Stimulated activated naive CD4-positive, alpha-beta T cell treated with Interleukin-2 at 50 U/mL for 16 hours (primary cell): Measurements from ENCODE around the gene CFDP1.

Experiments
- DNase-seq: peaks from one replicate; lab custom pipeline; 2025; lab: John Stamatoyannopoulos, UW

CFDP1 gene

DNA sequence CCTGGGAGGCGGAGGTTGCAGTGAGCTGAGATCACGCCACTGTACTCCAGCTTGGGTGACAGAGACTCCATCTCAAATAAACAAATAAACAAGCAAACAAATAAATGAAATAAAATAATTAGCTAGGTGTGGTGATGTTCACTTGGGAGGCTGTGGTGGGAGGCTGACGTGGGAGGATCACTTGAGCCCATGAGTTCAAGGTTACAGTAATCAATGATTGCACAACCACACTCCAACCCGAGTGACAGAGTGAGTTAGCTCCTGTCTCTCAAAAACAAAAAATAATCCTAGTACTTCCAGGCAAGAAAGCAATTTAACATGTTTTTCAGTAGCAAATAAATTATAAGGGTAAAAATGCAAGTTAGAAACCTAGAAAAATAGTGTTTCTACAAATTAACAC, 26.4 kb downstream of the CFDP1 start:
- DNase-seq = no peak

DNA sequence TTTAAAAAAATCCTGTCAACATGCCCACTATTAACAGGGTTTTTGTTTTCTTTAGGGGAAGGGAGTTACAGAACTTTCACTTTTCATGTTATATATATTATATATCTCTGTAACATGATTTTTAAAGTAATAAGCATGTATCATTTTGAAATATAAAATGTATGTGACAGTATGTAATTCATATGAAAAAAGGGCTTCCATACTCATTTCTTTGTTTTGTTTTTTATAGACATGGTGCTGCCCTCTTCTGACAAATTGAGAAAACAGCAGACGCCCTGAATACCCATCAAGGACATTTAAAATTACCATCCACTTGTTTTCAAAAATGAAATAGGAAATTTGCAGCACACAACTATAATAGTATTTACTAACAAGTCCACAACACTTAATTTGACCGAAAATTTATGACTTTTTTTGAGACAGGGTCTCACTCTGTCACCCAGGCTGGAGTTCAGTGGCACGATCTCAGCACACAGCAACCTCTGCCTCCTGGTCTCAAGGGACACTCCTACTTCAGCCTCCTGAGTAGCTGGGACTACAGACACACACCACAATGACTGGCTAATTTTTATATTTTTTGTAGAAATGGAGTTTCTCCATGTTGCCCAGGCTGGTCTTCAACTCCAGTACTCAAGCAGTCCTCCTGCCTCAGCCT, 30.4 kb downstream of the CFDP1 start:
- no peak for DNase-seq

DNA sequence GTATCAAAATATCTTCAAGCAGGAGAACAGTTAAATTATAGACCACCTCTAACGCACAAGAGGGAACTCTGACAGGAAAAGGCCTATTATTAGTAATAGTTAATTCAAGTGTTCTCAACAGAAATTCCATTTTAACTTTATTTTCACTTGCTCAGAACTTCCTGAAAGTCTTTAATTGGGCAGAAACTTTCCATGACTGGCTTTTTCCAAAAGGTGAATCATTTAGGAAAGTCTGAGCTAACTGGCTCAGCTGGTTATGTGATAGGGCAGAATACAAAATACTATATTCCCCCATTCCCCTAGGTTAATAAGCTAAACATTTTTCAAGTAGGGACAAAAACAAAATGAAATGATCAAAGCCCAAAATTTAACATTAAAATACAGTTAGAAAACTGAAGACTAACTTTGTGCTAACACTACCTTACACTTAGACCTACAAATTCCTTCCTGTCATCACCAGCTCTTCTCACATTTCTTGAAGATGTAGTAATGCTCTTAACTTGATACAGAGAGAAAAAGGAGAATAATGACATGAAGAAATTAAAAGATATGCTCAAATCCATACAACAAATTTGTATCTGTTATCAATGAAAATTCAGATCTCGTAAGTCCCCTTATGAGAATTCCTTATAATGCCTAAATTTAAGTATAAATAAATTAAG, 31.0 kb downstream of the CFDP1 start:
- no peak for DNase-seq

DNA sequence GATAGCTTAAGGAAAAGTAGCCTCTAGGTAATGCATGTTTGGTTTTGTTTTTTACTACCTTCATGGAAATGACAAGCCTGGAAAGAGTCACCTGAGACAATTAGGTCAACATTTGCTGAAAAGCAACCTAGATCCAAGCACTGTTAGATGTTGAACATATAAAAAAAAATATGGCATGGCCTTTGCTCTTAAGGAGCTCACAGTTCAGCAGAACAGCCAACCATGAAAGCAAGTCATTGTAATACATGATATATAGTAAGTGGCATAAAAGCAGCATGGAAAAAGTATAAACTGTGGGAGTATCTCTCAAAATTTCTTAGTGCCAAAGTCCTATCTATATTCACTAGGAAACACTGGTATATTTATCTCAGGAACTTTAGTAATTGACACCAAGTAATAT, 31.6 kb downstream of the CFDP1 start:
- DNase-seq = no peak

DNA sequence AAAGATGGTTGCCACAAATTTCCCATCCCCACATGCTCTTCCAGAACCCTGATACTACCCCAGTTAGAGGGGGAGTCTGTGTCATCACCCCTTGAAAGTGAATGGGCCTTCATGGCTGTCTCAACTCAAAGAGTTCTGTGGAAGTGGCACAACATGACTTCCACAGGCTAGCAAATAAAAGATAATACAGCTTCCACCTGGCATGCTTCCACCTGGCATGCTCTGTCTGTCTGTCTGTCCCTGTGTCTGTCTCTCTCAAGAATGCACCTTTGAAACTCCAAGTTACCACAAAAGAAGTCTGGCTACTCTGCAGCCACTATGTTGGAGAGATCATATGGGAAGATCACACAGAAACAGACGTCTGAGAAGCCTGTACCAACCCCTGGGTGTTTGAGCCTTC, 35.0 kb downstream of the CFDP1 start:
- no peak for DNase-seq

DNA sequence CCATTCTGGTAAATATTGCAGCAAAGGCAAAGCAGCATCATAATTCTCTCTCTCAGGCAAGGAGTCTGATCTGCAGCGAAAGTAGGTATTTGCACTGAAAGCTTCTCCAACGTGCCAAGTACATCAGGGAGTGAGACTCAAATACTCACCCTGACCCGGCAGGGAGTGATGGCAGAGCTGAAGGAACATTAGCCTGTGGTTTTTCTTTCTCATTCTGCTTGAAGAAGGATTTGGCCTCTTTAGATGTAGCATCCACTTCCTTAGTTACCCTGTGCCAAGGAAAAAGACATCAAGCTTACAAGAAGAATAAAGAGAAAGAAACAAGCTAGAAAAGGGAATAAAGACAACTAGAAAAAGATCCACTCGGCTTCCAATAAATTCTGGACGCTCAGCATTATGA, 38.4 kb downstream of the CFDP1 start:
- DNase-seq = no peak

GRCh38 chr16:75392906-75393305, 40.4 kb downstream of the CFDP1 start:
- no peak for DNase-seq

DNA sequence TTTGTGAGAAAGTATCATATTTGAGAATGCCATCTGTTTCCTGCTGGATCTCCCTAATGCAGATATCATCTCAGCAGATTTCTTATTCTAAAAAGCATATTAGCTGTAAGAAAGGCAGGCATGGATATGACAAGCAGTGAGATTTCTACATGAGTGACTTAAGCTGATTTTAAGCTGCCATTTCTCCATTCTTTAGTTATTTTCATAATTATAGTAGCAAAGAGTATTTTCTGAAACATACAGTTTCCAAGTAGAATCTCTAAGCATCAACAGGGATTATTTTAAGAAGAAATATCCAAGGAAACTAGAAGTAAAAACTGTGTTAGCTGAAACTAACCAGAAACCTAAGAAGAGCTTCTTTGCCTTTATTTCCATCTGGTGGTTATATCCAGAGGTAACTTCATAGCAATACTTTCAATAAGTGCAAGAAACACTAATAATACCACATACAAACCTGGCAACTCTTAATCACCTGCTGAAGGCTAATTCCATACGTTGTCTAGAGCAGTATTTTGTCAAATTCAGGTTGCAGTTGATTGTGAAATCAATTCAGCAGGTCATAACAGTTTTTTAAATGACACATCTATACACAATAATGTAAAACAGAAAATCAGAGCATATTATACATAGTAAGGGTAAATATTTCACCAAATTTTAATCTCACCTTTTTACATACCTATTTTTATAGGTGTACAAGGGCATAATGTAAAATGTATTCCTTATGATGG, 42.2 kb downstream of the CFDP1 start:
- DNase-seq = no peak

DNA sequence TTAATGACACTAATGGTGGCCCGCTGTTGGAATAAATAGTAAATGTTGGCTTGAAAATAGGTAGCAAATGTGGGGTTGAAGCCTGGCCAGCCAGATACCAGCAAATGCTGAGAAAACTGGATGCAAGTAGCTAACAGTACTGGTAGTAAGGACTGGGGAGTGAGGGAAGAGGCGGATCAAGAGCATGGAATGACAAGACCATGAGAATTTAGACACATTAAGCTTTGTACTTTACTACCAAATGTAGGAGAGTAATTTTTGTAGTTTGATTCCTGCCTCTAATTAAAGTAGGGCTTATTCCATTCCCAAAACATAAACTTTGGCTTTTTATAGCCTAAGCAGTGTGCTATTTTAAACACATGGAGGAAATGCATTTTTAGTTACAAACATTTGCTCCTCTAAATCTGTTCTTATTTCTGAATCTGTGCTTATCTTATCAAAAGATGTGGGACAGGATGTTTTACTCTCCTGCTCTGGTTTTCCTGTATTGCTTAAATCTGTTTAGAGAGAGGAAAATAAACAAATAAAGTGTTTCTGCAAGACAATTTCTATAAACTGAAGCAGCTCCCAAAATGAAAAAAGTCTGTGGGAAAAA, 44.1 kb downstream of the CFDP1 start:
- DNase-seq = no peak

- DNase-seq = no peak
These were observed 45.4 kb downstream of the CFDP1 start for GRCh38 chr16:75387951-75388350.

DNA sequence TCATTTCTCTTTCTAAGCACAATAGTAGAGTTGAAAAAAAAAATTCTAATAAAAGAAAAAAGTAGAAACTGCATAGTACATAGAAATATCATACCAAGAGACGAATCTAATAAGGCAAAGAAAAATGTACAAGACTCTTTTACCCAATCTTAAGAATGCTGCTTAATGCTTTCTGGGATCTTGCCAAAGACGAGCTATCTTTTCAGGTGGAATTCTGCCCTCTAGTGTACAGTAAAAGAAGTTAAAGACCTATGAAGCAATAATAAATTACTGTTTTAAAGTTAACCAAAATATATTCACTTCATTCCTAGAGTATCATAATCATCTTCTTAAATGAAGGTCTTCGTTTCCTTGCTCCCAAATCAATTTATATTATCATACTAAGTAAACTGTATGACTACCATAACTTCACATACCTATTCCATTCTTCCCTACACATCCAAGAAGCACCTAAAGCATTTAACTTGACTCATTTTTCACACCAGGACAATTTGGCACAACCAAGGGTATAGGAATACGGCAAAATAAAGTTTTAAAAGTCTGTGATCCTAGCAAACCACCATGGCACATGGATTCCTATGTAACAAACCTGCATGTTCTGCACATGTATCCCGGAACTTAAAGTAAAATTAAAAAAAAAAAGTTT, 47.7 kb downstream of the CFDP1 start:
- DNase-seq = no peak

DNA sequence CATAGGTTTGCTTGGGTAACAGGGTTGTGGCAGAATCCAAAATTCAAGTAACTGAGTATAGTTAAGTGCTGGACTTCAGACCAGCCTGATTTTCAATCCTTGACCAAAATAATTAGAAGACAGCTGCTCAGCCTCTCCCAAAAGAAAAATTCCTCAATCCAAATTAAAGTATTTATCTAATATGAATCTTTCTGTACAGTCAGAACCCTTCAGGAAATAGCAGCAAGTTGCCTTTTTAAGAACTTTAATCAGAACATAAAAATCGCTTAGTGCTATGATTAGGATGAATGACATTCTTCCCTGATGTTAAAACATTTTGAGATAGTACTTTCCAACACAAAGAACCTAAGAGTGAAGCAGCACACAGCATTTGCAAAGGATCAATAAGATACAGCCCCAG, 50.2 kb downstream of the CFDP1 start:
- DNase-seq = no peak

- no peak for DNase-seq
These were observed 50.7 kb downstream of the CFDP1 start for GRCh38 chr16:75382611-75383010.

DNA sequence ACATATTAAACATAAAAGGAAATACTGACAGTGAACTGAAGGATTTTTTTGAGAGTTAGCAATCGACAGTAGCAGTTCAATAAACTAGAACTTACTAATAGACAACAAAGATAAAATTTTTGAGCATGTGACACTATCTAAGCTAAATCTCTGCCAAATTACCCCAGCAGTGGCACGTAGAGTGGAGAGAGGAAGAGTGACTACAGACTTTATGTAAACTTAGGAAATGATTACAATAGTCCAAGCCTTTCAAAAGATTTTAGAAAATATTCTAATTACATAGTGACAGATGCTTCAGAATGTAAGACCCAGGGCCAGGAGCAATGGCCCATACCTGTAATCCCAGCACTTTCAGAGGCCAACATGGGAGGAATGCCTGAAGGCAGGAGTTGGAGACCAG, 52.4 kb downstream of the CFDP1 start:
- DNase-seq = no peak

DNA sequence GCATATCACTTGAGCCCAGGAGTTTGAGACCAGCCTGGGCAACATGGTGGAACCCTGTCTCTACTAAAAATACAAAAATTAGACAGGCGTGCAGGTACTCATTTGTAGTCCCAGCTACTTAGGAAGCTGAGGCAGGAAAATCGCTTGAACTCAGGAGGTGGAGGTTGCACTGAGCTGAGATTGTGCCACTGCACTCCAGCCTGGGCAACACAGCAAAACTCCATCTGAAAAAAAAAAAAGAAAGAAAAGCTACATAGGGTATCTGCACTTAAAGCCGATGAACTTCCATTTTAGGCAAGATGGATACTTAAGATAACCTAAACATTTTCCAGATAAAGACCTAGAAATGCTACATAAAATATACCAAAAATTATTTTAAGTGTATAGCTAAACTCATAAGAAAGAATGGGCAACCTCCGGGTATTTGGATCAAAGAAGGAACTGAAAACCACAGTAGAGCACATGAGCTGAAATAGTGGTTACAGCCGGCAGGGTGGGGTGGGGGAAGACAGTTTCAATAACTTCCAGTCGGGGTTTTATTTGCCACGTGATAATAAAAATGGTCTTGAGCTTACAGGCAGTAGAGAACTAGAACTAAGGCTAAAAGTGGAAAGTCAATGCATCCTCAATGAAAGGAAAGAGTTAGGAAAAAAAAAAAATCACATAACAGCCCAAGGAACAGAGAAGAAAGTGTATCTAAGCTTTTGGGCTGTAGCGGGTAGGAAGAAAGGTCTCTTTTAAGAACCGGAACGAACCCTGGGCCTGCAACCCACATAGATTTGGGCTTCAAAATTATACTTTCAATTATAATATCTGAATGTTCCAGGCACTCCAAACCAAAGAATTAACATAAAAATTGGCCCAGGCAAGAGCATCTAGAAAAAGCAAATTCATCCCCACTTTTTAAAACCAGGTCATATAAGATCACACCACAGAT, 53.1 kb downstream of the CFDP1 start:
- peak; percentile 23 for DNase-seq

DNA sequence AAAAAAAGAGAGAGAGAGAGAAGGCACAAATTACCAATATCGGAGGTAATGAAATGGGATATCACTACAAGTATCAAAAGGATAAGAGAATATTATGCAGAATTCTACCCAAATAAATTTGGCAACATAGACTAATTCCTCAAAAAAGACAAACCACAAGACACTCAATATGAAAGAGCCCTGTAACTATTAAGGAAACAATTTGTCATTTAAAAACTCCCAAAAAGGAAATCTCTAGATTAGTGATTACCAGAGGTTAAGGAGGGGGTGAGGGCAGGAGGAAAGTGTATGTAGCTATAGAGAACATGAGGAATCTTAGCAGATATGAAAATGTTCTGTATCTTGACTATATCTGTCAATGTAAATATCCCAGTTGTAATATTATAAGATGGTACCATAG, 54.0 kb downstream of the CFDP1 start:
- no peak for DNase-seq

GRCh38 chr16:75378616-75379015, 54.7 kb downstream of the CFDP1 start:
- no peak for DNase-seq

GRCh38 chr16:75377729-75378386, 55.4 kb downstream of the CFDP1 start:
- DNase-seq = no peak

GRCh38 chr16:75376475-75377161, 56.7 kb downstream of the CFDP1 start:
- DNase-seq = no peak

GRCh38 chr16:75374388-75374787, 58.9 kb downstream of the CFDP1 start:
- no peak for DNase-seq
